HG03354 (cell line): ENCODE results near the gene AREL1.

Experiments
- ATAC-seq: cut with Tn5 transposase; IDR thresholded peaks from one replicate; pipeline ENCODE4 v1.9.1; 2021; ENCODE audit warnings: mild to moderate bottlenecking; ENCODE audit not compliant: unreplicated experiment, poor library complexity, severe bottlenecking

AREL1 gene

GRCh38 chr14:74645244-74645643 lies 67.6 kb downstream of the AREL1 start:
- no peak for ATAC-seq

GRCh38 chr14:74641601-74642391 lies 71.1 kb downstream of the AREL1 start:
- ATAC-seq: no peak

- no peak for ATAC-seq
Measured at GRCh38 chr14:74638966-74639365, 73.9 kb downstream of the AREL1 start.

- no peak for ATAC-seq
Measured at GRCh38 chr14:74638066-74638465, 74.8 kb downstream of the AREL1 start.

- ATAC-seq: no peak
Measured at GRCh38 chr14:74637178-74637550, 75.7 kb downstream of the AREL1 start.

- no peak for ATAC-seq
Measured at GRCh38 chr14:74636424-74637177, 76.3 kb downstream of the AREL1 start.

GRCh38 chr14:74635847-74636246 lies 77.0 kb downstream of the AREL1 start:
- ATAC-seq: no peak

GRCh38 chr14:74634964-74635363 lies 77.9 kb downstream of the AREL1 start:
- ATAC-seq: no peak

GRCh38 chr14:74634481-74634880 lies 78.4 kb downstream of the AREL1 start:
- ATAC-seq: no peak

- no peak for ATAC-seq
Measured at GRCh38 chr14:74630881-74631690, 81.8 kb downstream of the AREL1 start.

GRCh38 chr14:74628418-74628817 lies 84.5 kb downstream of the AREL1 start:
- no peak for ATAC-seq

- ATAC-seq: no peak
Measured at GRCh38 chr14:74627076-74627475, 85.8 kb downstream of the AREL1 start.

GRCh38 chr14:74622257-74622656 lies 90.6 kb downstream of the AREL1 start:
- no peak for ATAC-seq

- ATAC-seq: no peak
Measured at GRCh38 chr14:74621556-74621955, 91.3 kb downstream of the AREL1 start.

- no peak for ATAC-seq
Measured at GRCh38 chr14:74620923-74621322, 92.0 kb downstream of the AREL1 start.

- no peak for ATAC-seq
Measured at GRCh38 chr14:74620497-74620921, 92.4 kb downstream of the AREL1 start.

- ATAC-seq: no peak
Measured at GRCh38 chr14:74619672-74620131, 93.2 kb downstream of the AREL1 start.

GRCh38 chr14:74618078-74618952 lies 94.6 kb downstream of the AREL1 start:
- ATAC-seq: no peak

- no peak for ATAC-seq
Measured at GRCh38 chr14:74616996-74617700, 95.7 kb downstream of the AREL1 start.
